HG02763 (cell line): ENCODE results near the gene SLC25A38.

Experiments
- ATAC-seq: cut with Tn5 transposase; IDR thresholded peaks from one replicate; pipeline ENCODE4 v1.9.1; 2021; ENCODE audit warnings: mild to moderate bottlenecking, moderate library complexity; ENCODE audit not compliant: unreplicated experiment

SLC25A38 gene

DNA sequence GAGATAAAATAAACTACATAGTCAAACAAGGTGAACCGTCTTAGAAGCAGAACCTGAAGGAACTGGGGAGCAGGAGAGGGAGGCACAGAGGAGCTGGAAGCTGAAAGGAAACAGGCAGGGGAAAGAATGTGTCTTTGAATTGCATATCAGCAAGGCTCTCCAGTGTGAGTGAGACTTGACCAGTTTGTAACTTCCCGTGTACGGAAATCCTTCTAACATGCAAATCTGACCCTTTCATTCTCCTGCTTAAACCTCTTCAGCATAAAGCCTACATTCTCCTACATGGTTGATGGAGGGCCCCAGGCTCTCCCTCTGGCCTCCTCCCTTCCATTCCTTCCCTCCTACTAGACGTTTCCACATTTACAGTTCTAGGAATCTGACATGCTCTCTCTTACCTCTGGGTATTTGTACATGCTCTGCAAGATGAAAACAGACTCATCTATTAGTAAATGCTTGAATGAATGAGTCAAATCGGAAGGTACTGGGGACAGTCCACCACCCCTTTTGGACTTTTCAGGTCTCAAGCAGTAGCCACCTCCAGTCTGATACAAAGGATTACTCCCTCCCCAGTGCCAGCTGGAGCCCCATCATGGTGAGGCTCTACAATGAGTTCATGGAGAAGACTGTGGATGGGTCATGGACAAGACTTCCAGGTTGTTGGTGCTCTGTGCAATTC lies 6.1 kb upstream of the SLC25A38 start:
- ATAC-seq: no peak

DNA sequence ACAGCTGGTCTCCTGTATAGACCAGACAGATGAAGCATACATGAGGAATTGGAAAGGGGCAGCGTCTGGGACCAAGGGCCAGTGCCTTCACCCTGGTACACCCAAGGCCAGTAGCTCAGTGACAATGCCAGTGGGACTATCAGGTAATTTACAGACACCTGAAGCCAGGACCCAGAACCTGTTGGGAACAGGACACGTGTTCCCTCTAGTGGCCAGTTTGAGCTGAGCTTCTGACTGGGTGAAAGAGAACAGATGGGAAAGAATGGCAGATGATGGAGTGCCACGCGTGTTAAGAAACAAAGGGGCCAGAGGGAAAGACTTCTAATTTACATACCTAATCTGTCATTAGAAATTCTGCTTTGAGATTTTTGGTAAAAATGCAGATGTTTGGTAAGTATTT lies 5.1 kb upstream of the SLC25A38 start:
- no peak for ATAC-seq

DNA sequence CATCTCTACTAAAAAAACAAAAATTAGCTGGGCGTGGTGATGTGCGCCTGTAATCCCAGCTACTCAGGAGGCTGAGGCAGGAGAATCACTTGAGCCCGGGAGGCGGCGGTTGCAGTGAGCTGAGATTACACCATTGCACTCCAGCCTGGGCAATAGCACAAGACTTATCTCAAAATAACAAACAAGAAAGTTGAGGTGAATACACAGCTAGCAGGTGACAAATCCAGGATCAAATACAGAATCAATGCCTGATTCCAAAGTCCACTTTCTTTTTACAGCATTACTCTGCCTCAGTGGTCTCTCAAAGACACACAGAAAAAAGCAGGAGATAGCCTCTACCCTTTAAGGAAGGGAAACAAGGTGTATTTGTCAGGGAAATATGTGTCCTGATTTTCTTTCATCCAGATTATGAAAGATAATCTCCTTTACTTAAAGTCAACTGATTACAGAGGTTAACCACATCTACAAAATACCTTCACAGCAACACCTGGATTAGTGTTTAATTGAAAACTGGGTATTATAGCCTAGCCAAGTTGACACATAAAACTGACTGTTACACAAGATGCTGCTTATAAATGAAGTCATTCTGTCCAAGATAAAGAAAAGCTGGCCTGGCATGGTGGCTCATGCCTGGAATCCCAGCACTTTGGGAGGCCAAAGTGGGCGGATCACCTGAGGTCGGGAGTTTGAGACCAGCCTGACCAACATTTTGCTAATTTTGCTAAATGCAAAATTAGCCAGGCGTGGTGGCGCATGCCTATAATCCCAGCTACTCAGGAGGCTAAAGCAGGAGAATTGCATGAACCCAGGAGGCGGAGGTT lies 4.0 kb upstream of the SLC25A38 start:
- ATAC-seq: no peak

GRCh38 chr3:39379778-39380155 lies 3.4 kb upstream of the SLC25A38 start:
- ATAC-seq: no peak

GRCh38 chr3:39381432-39381831 lies 1.7 kb upstream of the SLC25A38 start:
- ATAC-seq: no peak

GRCh38 chr3:39383881-39384664 lies 903 bp downstream of the SLC25A38 start:
- ATAC-seq: peak; percentile 77

GRCh38 chr3:39384665-39385000 lies 1.5 kb downstream of the SLC25A38 start:
- ATAC-seq: no peak

DNA sequence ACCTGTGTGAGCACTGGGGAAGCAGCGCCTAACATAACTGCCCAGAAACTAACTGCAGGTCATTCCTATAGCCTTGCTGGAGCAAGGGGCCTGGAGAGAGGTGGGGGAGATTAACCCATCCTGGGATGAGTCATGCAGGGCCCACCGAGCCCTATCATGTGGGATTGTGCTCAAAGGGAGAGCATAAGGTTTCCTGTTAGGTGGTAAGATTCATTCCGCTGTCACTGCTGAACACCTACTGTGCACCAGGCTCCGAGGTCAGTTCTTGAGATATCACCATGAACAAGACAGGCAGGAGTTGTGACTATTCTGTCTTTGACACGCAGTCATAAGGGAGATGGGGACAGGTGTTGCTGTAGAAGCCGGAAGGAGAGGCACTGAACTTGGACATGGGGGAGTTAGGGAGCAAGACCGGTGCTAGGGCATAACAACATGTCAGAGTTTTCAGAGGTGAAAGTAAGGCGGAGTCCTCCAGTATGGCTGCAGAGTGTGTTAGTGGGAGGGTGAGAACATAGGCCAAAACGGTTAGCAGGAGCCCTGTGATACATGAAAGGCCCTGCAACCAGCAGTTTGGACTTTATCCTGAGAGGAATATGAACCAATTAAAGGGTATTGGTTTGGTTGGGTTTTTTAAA lies 2.4 kb downstream of the SLC25A38 start:
- no peak for ATAC-seq

GRCh38 chr3:39386318-39386717 lies 3.1 kb downstream of the SLC25A38 start:
- ATAC-seq: no peak

GRCh38 chr3:39387411-39387975 lies 4.3 kb downstream of the SLC25A38 start:
- no peak for ATAC-seq

DNA sequence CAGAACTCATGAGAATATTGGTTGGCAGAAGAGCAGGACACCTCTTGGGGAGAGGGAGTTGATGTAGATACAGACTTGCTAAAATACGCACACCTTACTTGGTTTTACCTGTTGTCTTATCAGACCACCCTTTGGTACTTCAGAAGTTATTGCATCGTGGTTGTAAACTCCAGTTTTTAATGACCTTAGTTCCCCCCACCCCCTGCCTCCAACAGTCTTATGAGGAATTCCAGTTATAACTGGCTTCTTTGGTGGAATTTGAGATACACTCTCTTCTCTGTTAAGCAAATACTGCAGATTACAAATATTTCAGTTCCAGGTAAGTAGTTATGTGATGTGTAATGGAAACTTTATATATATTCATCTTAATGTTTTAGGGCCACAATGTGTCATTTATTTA lies 5.0 kb downstream of the SLC25A38 start:
- ATAC-seq: no peak

GRCh38 chr3:39388741-39389248 lies 5.6 kb downstream of the SLC25A38 start:
- ATAC-seq: peak; percentile 73

DNA sequence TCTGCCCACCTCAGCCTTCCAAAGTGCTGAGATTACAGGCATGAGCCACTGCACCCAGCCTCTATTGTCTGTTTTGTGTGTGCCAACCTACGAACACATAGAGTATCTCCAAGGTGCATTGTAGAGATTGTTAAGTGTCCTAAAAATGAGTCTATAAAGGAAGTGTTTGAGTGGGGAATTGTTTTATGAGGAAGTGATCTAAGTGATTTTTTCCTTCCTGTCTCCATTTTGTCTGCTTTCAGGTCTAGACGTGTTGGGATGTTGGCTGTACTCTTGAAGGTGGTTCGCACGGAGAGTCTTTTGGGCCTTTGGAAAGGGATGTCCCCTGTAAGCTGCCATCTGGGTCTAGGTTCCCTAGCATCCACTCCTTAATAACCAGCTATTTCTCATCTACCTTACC lies 7.0 kb downstream of the SLC25A38 start:
- ATAC-seq: no peak

DNA sequence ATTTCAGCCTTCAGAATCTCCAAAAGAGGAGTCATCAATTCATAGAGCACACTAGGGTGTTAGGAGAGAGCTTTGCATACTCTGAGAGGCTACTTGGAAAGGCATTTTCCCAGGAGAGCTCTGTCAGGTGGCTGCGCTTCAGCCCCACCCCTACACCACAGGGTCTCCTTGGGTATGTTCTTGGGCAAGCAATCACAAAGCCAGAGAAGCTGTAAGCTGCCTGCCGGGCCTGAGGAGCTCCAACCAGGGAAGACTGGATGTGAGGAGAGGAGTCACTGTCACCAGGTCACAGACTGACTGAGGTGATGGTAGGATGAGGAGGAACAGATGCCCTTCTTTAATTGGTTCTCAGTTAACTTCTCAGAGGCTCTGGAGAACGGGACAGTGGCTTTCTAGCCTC lies 13.5 kb downstream of the SLC25A38 start:
- no peak for ATAC-seq

- no peak for ATAC-seq
These were observed 15.5 kb downstream of the SLC25A38 start for GRCh38 chr3:39398700-39399099.

DNA sequence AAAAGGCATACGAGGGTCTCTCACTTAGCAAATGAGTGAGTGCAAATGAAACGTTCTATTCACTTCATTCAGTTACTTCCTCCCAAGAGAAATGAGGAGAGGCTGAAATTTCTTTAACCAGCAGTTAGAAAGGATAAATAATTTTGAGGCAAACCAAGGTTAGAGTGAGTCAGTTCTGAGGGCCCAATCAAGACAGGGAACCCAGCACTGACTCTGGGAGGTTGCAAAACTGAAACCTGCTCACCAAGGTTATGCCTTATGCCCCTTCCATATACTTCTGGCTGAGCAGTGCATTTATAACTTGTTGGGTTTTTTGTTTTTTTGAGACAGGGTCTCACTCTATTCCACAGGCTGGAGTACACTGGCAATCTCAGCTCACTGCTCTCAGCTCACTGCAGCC lies 18.8 kb downstream of the SLC25A38 start:
- no peak for ATAC-seq

- ATAC-seq: no peak
These were observed 21.9 kb downstream of the SLC25A38 start for GRCh38 chr3:39404943-39405686.

DNA sequence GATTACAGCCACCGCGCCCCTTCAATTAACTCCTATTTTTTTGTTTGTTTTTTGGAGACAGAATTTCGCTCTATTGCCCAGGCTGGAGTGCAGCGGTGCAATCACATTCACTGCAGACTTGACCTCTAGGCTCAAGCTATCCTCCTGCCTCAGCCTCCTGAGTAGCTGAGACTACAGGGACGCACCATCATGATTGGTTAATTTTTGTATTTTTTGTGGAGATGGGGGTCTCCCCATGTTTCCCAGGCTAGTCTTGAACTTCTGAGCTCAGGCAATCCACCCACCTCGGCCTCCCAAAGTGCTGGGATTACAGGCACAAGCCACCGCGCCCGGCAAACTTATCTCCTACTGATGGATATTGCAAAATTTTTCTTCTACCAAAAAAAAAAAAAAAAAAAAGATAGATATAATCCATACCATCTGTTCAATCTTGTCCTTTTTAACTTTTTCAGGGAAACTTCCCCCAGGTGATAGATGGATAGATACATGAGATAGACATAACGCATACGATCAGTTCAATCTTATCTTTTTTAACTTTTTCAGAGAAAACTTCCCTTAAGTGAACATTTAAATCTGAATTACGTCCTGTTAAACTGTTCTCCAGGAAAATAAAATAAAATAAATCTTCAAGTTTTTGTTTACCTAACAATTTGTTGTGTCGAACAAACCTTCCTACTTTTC lies 22.7 kb downstream of the SLC25A38 start:
- no peak for ATAC-seq
